ENCODE measurements around the gene FN3KRP.
"Not testable (repeated sequence)": the region's sequence is repeated elsewhere in the genome, so short reads cannot be mapped to it uniquely, and the experiment has no call there.

The FN3KRP gene

DNA sequence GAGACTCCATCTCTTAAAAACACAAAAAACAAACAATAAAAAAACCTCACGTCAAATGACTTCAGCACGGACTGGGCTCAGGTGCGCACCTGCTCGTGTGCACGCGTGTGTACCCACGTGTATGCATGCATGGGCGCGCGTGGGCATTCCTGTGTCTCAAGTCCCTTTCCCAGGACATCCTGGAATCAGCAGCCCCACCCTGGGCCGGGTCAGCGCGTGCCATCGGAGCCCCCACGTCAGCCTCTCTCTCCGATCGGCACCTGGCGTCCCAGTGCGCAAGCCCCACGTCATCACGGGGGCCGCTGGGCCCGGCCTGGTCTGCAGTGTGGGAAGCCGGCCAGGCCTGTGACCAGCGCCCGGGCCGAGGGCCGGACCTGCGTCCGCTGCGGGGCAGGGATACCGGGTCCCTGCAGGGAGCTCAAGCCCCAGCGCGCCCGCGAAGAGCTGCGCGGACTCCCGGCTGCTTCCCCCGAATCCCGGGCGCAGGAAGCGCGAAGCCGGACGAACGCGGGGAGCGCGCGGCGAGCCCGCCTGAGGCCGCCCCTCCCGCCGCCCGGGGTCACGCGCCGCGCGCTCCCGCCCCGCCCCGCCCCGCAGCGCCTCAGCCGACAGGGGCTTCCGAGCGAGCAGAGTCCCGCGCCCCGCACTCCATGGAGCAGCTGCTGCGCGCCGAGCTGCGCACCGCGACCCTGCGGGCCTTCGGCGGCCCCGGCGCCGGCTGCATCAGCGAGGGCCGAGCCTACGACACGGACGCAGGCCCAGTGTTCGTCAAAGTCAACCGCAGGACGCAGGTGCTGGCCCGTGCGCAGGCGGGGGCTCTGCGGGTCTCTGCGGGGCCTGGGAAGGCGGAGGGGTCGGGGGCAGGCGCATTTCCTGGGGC lies 18.7 kb downstream of the FN3KRP start, which contains the start of gene FN3K:
TSS of gene FN3K (plus strand) at position 629 of the 880 bp plus-strand sequence. CDS start at position 651, 22 bp downstream.
- DNase-seq (ENCODE audit: low read depth), result no peak

GRCh38 chr17:82736511-82737185 lies 20.1 kb downstream of the FN3KRP start:
- no peak overlapping the region for H3K4me3 ChIP-seq (ENCODE audit: low read depth, low read length)

More for the DNA sequence above, 18.7 kb downstream of the FN3KRP start, which contains the start of gene FN3K:
- H3K4me3 ChIP-seq (ENCODE audit: low read depth, low read length), result no peak within 1 kb of the TSS
- TF ChIP-seq, protein P1, sequence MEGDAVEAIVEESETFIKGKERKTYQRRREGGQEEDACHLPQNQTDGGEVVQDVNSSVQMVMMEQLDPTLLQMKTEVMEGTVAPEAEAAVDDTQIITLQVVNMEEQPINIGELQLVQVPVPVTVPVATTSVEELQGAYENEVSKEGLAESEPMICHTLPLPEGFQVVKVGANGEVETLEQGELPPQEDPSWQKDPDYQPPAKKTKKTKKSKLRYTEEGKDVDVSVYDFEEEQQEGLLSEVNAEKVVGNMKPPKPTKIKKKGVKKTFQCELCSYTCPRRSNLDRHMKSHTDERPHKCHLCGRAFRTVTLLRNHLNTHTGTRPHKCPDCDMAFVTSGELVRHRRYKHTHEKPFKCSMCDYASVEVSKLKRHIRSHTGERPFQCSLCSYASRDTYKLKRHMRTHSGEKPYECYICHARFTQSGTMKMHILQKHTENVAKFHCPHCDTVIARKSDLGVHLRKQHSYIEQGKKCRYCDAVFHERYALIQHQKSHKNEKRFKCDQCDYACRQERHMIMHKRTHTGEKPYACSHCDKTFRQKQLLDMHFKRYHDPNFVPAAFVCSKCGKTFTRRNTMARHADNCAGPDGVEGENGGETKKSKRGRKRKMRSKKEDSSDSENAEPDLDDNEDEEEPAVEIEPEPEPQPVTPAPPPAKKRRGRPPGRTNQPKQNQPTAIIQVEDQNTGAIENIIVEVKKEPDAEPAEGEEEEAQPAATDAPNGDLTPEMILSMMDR (IDR thresholded peaks at IDR 0.05; ENCODE audit: low read depth, low read length), result no peak
- TF ChIP-seq, protein P2, sequence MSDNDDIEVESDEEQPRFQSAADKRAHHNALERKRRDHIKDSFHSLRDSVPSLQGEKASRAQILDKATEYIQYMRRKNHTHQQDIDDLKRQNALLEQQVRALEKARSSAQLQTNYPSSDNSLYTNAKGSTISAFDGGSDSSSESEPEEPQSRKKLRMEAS (IDR thresholded peaks at IDR 0.05; ENCODE audit: low read depth, low read length), result no peak
- no peak for TF ChIP-seq POLR2A (IDR thresholded peaks at IDR 0.05; ENCODE audit: extremely low read depth, insufficient read length)
- no peak for TF ChIP-seq MYC (IDR thresholded peaks at IDR 0.05; ENCODE audit: low read depth, low read length)

DNA sequence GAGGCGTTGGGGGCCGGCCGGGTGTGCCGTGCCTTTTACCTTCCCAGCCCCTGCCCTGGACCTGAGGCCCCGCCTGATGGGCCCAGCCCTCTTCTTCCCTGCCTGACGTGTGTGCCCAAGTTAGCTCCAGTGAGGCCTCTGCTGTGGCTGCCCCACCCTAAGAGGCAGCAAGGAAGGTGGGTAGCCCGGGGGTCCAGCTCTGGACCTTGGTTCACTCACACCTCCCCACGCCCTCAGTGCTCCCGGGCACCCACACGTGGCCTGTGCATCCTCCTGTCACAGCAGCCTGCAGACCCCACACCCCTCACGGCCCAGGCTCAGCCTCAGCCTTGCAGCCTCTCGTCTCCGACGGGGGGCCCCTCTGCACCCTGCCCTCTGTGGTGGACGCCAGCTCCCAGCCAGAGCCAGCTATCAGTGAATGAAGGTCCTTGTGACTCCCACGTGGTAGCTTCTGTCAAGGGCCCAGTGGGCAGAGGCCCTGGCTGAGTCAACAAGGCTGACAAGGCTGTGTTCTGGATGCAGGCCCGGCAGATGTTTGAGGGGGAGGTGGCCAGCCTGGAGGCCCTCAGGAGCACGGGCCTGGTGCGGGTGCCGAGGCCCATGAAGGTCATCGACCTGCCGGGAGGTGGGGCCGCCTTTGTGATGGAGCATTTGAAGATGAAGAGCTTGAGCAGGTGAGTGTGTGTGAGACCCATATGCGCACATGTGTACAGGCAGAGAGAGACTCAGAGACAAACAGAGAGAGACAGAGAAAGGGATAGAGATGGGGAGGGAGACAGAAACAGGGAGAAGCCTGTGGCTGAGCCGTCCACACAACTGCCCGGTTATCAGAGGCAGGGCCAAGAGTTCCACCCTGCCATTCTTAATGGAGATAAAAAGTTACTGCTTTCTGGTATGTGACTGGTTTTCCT lies 21.7 kb downstream of the FN3KRP start:
- DNase-seq (ENCODE audit: low read depth), result no peak
- no peak for TF ChIP-seq POLR2A (IDR thresholded peaks at IDR 0.05; ENCODE audit: extremely low read depth, insufficient read length)
- H3K4me3 ChIP-seq (ENCODE audit: low read depth, low read length), result no peak overlapping the region

More at GRCh38 chr17:82736511-82737185, 20.1 kb downstream of the FN3KRP start:
- no peak for DNase-seq (ENCODE audit: low read depth)
- TF ChIP-seq, protein P1 (IDR thresholded peaks at IDR 0.05; ENCODE audit: low read depth, low read length), result no peak
- TF ChIP-seq MYC (IDR thresholded peaks at IDR 0.05; ENCODE audit: low read depth, low read length), result no peak
- TF ChIP-seq, protein P2 (IDR thresholded peaks at IDR 0.05; ENCODE audit: low read depth, low read length), result no peak
- TF ChIP-seq POLR2A (IDR thresholded peaks at IDR 0.05; ENCODE audit: extremely low read depth, insufficient read length), result no peak

GRCh38 chr17:82740906-82741759 lies 24.6 kb downstream of the FN3KRP start:
- TF ChIP-seq MYC (IDR thresholded peaks at IDR 0.05; ENCODE audit: low read depth, low read length) (no peak), POLR2A (IDR thresholded peaks at IDR 0.05; ENCODE audit: extremely low read depth, insufficient read length) (no peak)
- TF ChIP-seq, protein P2 (IDR thresholded peaks at IDR 0.05; ENCODE audit: low read depth, low read length), result no peak
- TF ChIP-seq, protein P1 (IDR thresholded peaks at IDR 0.05; ENCODE audit: low read depth, low read length), result no peak
- H3K4me3 ChIP-seq (ENCODE audit: low read depth, low read length), result no peak overlapping the region
- DNase-seq (ENCODE audit: low read depth), result no peak

- TF ChIP-seq, protein P1 (IDR thresholded peaks at IDR 0.05; ENCODE audit: low read depth, low read length), result no peak
- TF ChIP-seq MYC (IDR thresholded peaks at IDR 0.05; ENCODE audit: low read depth, low read length) (no peak), POLR2A (IDR thresholded peaks at IDR 0.05; ENCODE audit: extremely low read depth, insufficient read length) (no peak)
- TF ChIP-seq, protein P2 (IDR thresholded peaks at IDR 0.05; ENCODE audit: low read depth, low read length), result no peak
- DNase-seq (ENCODE audit: low read depth), result no peak
These were observed 27.1 kb downstream of the FN3KRP start for GRCh38 chr17:82743344-82744219.

DNA sequence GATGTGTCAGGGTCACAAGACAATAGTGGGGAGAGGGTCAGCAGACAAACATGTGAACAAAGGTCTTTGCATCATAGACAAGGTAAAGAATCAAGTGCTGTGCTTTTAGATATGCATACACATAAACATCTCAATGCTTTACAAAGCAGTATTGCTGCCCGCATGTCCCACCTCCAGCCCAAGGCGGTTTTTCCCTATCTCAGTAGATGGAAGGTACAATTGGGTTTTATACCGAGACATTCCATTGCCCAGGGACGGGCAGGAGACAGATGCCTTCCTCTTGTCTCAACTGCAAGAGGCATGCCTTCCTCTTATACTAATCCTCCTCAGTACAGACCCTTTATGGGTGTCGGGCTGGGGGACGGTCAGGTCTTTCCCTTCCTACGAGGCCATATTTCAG lies 28.2 kb downstream of the FN3KRP start:
- not testable (repeated sequence) for DNase-seq (ENCODE audit: low read depth); H3K4me3 ChIP-seq (ENCODE audit: low read depth, low read length)

More at GRCh38 chr17:82743344-82744219, 27.1 kb downstream of the FN3KRP start:
- no peak overlapping the region for H3K4me3 ChIP-seq (ENCODE audit: low read depth, low read length)
